H1 (cell line): Measurements from ENCODE around the gene PTGER3. TPM values are rescaled to one million over a fixed set of nuclear protein-coding genes. Genes with fewer than 3 reads are reported as not detected.

Source experiments
- E2F6 ChIP-seq: IDR thresholded peaks from 2 replicates; pipeline ENCODE4 v1.6.1; 2012; ENCODE audit warnings: inconsistent platforms
- HDAC2 ChIP-seq, 2 experiments: fragments of 300-600 bp in 1 of 2; sonication (generic) in 1 of 2; IDR thresholded peaks; 2 replicates each; pipeline ENCODE4 v1.6.1; 2011 to 2012; ENCODE audit warnings: low read depth in 2 of 2, low read length in 2 of 2, mild to moderate bottlenecking in 2 of 2, moderate library complexity in 2 of 2, borderline replicate concordance in 1 of 2, inconsistent platforms in 1 of 2
- POU5F1 ChIP-seq: IDR thresholded peaks from 2 replicates; pipeline ENCODE4 v1.6.1; 2011; ENCODE audit warnings: low read depth, mild to moderate bottlenecking, low read length, moderate library complexity
- ZNF274 ChIP-seq: IDR thresholded peaks from 2 replicates; pipeline ENCODE4 v1.7.0; 2012; ENCODE audit warnings: low read length, borderline replicate concordance; ENCODE audit errors: extremely low read depth
- polyA plus RNA-seq, 7 experiments: library from polyadenylated mRNA; depleted of rRNA in 3 of 7; stranded (reverse) in 5 of 7; unstranded in 2 of 7; fragments of >200 nt in 5 of 7; fragments of 200-250 nt in 2 of 7; gene quantifications; 1 replicate in 5 of 7; 2 replicates in 1 of 7; 4 replicates in 1 of 7; pipeline versions ENCODE4 v1.2.1 to v1.2.3, GENCODE V29; 2011 to 2013; ENCODE audit warnings: missing spikeins in 2 of 7, mixed read lengths in 2 of 7
- total RNA-seq: library from RNA; stranded (reverse); fragmentation: NEBNext Ultra II Directional; extraction: Animal tissue kit (Norgen Biotek cat#: 25700); gene quantifications from 2 replicates; pipeline ENCODE4 v1.2.1, GENCODE V29; 2021

Gene PTGER3
- total and polyA plus RNA-seq, 2 of the 8 experiments (the other 6 are each of a cell fraction or from before 2014, with no cell fraction given): 0.38 to 0.82 TPM

- TF ChIP-seq POU5F1 (no peak), E2F6 (no peak), HDAC2 (IDR thresholded peaks at IDR 0.05; ENCODE audit: borderline replicate concordance in 1 of 2, low read depth in 2 of 2, low read length in 2 of 2) (no peak), ZNF274 (no peak)
- TF ChIP-seq, all 59 proteins: peak for 0
These were observed 69.0 kb downstream of the PTGER3 start (continued) for GRCh38 chr1:70978623-70979022.
